Activated naive CD8-positive, alpha-beta T cell (primary cell): ENCODE data around the gene SMCO2.

Experiments
- H3K27ac Mint-ChIP-seq: one replicate; pipeline ENCODE4 v1.8.0; 2021; ENCODE audit warnings: mixed read lengths
- H3K27me3 Mint-ChIP-seq: one replicate; pipeline ENCODE4 v1.8.0; 2021; ENCODE audit warnings: mixed read lengths
- H3K36me3 Mint-ChIP-seq: one replicate; pipeline ENCODE4 v1.8.0; 2021; ENCODE audit warnings: mixed read lengths
- H3K4me1 Mint-ChIP-seq: one replicate; pipeline ENCODE4 v1.8.0; 2021; ENCODE audit warnings: low read depth, mixed read lengths
- H3K4me3 Mint-ChIP-seq: one replicate; pipeline ENCODE4 v1.8.0; 2021; ENCODE audit warnings: mild to moderate bottlenecking, mixed read lengths
- H3K9me3 Mint-ChIP-seq: one replicate; pipeline ENCODE4 v1.8.0; 2021; ENCODE audit warnings: low read depth, mixed read lengths

The SMCO2 gene

GRCh38 chr12:27446436-27446835 is at the start of gene SMCO2:
SMCO2 (plus strand) TSS chr12:27446736; CDS start chr12:27470632, 23,896 bp downstream.
- Mint-ChIP-seq H3K4me3 (no peak within 1 kb of the TSS), H3K9me3 (peaks cover 4% of the 10 kb centered on the region), H3K27me3 (no peaks in the 10 kb centered on the region)

DNA sequence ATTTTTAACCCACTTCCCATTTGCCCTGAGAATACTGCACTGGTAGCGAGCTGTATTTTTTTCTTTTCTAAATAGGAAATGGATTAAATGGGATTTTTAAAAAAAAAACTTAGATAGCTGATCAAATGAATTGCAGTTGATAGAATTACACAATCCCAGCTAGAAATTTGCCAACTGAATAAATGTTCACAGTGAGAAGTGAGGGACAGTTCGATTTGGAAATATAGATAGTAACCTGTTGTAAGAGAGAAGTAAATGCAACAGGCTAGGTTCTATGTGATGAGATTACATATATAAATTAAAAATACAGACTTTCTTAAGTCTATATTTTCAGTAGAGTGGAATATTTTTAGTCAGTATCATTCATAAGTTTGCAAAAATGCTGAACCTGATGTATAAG is 48.1 kb upstream of the SMCO2 start:
- H3K27me3 Mint-ChIP-seq, result no peaks in the 10 kb centered on the region
- no peaks in the 10 kb centered on the region for H3K4me1 Mint-ChIP-seq
- no peak overlapping the region for H3K27ac Mint-ChIP-seq
- H3K36me3 Mint-ChIP-seq, result no peaks in the 10 kb centered on the region
- no peaks in the 10 kb centered on the region for H3K9me3 Mint-ChIP-seq
- H3K4me3 Mint-ChIP-seq, result no peak overlapping the region

More at GRCh38 chr12:27446436-27446835, at the start of gene SMCO2:
- Mint-ChIP-seq H3K4me1 (no peaks in the 10 kb centered on the region), H3K27ac (no peak within 1 kb of the TSS), H3K36me3 (no peaks in the 10 kb centered on the region)

DNA sequence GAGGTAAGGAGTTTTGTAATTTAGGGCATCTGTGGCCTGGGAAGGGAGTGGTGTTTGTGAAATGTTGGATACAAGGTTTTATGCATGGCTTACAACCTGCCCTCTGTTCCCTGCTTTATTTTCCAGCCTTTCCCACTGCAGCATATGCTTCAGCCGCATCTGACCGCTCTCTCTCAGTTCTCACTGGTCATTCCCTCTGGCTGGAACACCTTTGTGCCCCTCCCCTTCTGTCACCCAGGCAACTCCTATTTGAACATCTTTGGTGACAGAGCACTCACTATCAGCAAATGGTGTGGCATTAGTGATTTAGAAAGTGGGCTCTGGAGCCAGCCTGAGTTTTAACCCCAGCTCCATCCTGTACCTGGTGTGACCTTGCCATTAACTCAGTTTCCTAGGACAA is 47.5 kb upstream of the SMCO2 start:
- no peak overlapping the region for H3K27ac Mint-ChIP-seq
- no peaks in the 10 kb centered on the region for H3K27me3 Mint-ChIP-seq
- no peaks in the 10 kb centered on the region for H3K9me3 Mint-ChIP-seq
- no peaks in the 10 kb centered on the region for H3K36me3 Mint-ChIP-seq
- no peaks in the 10 kb centered on the region for H3K4me1 Mint-ChIP-seq
- H3K4me3 Mint-ChIP-seq, result no peak overlapping the region

GRCh38 chr12:27400856-27401354 is 45.6 kb upstream of the SMCO2 start:
- no peaks in the 10 kb centered on the region for H3K4me1 Mint-ChIP-seq
- H3K27me3 Mint-ChIP-seq, result no peaks in the 10 kb centered on the region
- H3K9me3 Mint-ChIP-seq, result no peaks in the 10 kb centered on the region
- no peak overlapping the region for H3K27ac Mint-ChIP-seq
- H3K4me3 Mint-ChIP-seq, result no peak overlapping the region
- H3K36me3 Mint-ChIP-seq, result no peaks in the 10 kb centered on the region

GRCh38 chr12:27412047-27412446 is 34.5 kb upstream of the SMCO2 start:
- Mint-ChIP-seq H3K4me3 (no peak overlapping the region), H3K27me3 (no peaks in the 10 kb centered on the region), H3K4me1 (no peaks in the 10 kb centered on the region), H3K9me3 (no peaks in the 10 kb centered on the region), H3K27ac (no peak overlapping the region), H3K36me3 (no peaks in the 10 kb centered on the region)

- Mint-ChIP-seq H3K27me3 (no peaks in the 10 kb centered on the region), H3K4me3 (no peak overlapping the region), H3K27ac (no peak overlapping the region), H3K9me3 (no peaks in the 10 kb centered on the region), H3K4me1 (no peaks in the 10 kb centered on the region), H3K36me3 (no peaks in the 10 kb centered on the region)
Measured at GRCh38 chr12:27422697-27423096, 23.8 kb upstream of the SMCO2 start.

- Mint-ChIP-seq H3K36me3 (no peaks in the 10 kb centered on the region), H3K4me3 (no peak overlapping the region), H3K27ac (no peak overlapping the region), H3K27me3 (no peaks in the 10 kb centered on the region), H3K9me3 (no peaks in the 10 kb centered on the region), H3K4me1 (no peaks in the 10 kb centered on the region)
Measured at GRCh38 chr12:27424631-27425230, 21.8 kb upstream of the SMCO2 start.

DNA sequence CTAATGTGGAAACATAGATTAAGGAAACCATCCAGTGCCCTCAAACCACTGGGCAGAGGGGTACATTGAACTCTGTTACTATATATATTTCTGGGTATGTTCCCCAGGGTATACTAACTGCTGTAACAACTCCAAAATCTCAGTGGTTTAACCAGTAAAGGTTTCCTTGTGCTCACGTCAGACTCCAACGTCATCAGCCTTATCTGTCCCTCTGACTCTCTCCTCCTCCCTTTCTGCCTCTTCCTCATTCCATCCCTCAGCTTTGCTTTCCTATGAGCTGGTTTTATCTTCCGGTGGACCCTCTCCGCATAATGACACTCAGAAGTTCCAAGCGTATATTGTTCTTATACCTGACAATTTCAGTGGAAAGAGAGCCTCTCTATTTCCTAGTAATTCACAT is 21.2 kb upstream of the SMCO2 start:
- H3K9me3 Mint-ChIP-seq, result no peaks in the 10 kb centered on the region
- no peaks in the 10 kb centered on the region for H3K4me1 Mint-ChIP-seq
- no peaks in the 10 kb centered on the region for H3K36me3 Mint-ChIP-seq
- no peaks in the 10 kb centered on the region for H3K27me3 Mint-ChIP-seq
- no peak overlapping the region for H3K4me3 Mint-ChIP-seq
- no peak overlapping the region for H3K27ac Mint-ChIP-seq

DNA sequence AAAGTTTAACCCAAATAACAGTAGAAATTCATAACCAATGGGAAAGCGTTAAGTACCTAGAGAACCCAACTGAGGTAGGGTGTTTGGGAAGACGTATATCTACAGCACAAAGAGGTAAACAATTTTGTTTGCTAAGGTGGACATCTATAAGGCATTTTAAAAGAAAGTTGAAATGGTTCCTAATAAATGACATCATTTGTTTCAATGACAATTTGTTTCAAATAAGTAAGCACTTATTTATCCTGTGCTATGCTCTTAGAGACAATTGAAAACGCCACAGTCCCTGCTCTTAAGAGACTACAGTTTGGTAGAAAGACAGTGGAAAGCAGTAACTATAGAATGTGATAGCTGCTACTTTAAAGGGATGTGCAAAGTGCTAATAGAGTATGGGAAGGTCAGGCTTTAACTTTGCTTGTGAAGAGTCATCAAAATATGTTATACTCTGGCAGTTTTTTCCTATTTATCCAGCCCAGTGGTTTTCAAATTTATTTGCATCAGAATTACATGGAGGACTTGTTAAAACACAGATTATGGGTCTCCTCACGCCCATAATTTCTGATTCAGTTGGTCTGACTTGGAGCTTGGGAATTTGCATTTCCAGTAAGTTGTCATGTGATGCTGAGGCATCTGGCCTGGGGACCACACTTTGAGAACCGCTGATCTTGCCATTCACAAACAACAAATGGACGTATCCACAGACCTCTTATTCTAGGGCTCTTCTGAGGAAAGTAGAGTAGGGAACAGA is 19.6 kb upstream of the SMCO2 start:
- no peak overlapping the region for H3K4me3 Mint-ChIP-seq

DNA sequence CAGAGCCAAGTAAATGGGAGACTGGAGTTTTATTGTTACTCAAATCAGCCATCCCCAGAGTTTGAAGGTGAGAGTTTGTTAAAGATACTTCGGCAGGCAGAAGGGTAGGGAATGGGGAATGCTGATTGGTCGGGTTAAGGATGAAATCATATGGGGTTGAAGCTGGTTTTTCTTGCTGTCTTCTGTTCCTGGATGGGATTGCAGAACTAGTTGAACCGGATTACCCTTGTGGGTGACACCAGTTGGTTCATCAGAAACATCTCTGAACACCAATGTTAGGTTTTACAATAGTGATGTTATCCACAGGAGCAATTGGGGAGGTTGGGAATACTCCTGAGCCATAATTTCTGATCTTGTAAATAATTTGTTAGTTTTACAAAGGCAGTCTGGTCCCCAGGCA is 18.7 kb upstream of the SMCO2 start:
- H3K36me3 Mint-ChIP-seq, result no peaks in the 10 kb centered on the region
- H3K9me3 Mint-ChIP-seq, result no peaks in the 10 kb centered on the region
- no peak overlapping the region for H3K4me3 Mint-ChIP-seq
- H3K4me1 Mint-ChIP-seq, result peaks cover 3% of the 10 kb centered on the region
- no peaks in the 10 kb centered on the region for H3K27me3 Mint-ChIP-seq
- no peak overlapping the region for H3K27ac Mint-ChIP-seq

More for the DNA sequence above, 19.6 kb upstream of the SMCO2 start:
- H3K36me3 Mint-ChIP-seq, result no peaks in the 10 kb centered on the region
- no peaks in the 10 kb centered on the region for H3K27me3 Mint-ChIP-seq
- no peak overlapping the region for H3K27ac Mint-ChIP-seq
- no peaks in the 10 kb centered on the region for H3K9me3 Mint-ChIP-seq
- H3K4me1 Mint-ChIP-seq, result peaks cover 3% of the 10 kb centered on the region

DNA sequence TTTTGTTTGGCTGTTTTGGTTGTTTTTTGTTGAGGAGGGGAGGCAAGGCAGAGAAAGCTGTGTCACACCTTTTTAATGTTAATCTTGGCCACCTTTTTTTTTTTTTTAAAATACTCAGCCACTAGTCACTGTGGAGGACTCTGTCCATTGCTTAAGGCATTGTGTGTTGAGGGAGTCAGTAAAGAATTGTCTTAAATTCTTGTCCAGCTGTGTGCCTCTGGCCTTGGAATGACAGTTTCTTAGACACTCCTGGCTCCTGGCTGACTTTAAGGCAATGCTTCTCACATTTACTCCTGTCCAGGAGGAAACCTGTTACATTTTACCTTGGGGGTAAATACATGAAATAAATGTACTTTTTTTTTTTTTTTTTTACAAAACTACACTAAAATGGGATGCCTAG is 18.1 kb upstream of the SMCO2 start:
- Mint-ChIP-seq H3K4me3 (no peak overlapping the region), H3K27me3 (no peaks in the 10 kb centered on the region), H3K9me3 (no peaks in the 10 kb centered on the region), H3K4me1 (peaks cover 3% of the 10 kb centered on the region), H3K36me3 (no peaks in the 10 kb centered on the region), H3K27ac (no peak overlapping the region)

DNA sequence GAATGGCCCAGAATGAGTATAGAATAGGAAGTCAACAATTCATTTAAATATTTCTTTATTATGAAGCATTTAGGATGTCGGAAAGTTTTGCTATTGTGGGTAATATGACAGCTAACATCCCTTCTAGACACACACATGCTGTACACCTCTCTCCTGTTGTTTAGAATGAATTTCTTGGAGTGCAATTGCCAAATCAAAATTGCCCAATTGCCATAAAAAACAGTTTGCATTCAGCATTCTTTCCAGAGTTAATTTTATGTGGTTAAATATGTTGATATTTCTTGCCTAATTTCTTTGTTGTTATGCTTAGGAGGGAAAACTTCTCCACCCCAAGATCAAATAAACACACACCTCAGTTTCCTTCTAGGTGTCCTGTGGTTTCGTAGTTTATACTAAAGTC is 16.9 kb upstream of the SMCO2 start:
- Mint-ChIP-seq H3K27me3 (no peaks in the 10 kb centered on the region), H3K36me3 (no peaks in the 10 kb centered on the region), H3K9me3 (no peaks in the 10 kb centered on the region), H3K4me3 (no peak overlapping the region), H3K27ac (no peak overlapping the region), H3K4me1 (peaks cover 3% of the 10 kb centered on the region)

GRCh38 chr12:27431185-27431584 is 15.4 kb upstream of the SMCO2 start:
- no peaks in the 10 kb centered on the region for H3K36me3 Mint-ChIP-seq
- H3K4me1 Mint-ChIP-seq, result peaks cover 13% of the 10 kb centered on the region
- no peaks in the 10 kb centered on the region for H3K27me3 Mint-ChIP-seq
- no peak overlapping the region for H3K4me3 Mint-ChIP-seq
- no peaks in the 10 kb centered on the region for H3K9me3 Mint-ChIP-seq
- no peak overlapping the region for H3K27ac Mint-ChIP-seq

DNA sequence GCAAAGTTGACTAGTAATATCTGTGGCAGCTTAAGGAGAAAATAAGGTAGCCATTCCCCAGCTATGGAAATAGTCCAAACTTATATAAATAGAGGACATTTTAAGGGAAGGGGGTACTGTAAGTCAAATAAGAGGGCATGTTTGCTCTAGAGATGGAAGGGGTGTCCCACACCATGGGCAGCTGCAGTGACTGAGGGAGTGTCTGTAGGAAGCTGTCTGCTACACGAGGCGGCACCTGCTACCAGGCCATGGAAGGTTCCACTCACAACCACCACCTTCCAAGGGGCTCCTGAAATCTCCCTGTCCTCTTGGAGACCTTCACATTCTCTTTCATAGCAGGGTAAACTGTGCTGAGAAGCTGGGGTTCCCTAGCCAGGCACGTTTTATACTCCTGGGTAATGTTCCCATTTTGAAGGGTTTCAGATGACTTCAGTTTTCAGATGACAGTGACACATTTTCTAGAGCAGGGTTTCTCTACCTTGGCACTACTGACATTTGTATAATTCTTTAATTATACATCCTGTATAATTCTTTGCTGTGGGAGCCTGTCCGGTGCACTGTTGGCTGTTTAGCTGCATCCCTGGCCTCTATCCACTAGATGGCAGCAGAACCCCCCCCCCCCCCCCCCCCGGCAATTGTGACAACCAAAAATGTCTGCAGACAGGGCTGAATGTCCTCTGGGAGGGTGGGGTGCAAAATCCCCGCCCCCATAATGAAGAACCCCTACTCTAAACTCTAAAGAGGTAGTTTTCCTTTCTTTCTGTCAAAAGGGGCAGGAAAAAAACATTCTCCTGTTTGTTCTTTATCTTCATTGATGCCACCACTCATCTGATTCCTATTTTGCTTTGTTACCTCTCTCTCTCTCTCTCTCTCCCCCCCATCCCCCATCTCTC is 11.6 kb upstream of the SMCO2 start:
- Mint-ChIP-seq H3K27me3 (peaks cover 7% of the 10 kb centered on the region), H3K9me3 (no peaks in the 10 kb centered on the region), H3K4me3 (no peak overlapping the region), H3K36me3 (no peaks in the 10 kb centered on the region), H3K27ac (no peak overlapping the region), H3K4me1 (peaks cover 13% of the 10 kb centered on the region)

DNA sequence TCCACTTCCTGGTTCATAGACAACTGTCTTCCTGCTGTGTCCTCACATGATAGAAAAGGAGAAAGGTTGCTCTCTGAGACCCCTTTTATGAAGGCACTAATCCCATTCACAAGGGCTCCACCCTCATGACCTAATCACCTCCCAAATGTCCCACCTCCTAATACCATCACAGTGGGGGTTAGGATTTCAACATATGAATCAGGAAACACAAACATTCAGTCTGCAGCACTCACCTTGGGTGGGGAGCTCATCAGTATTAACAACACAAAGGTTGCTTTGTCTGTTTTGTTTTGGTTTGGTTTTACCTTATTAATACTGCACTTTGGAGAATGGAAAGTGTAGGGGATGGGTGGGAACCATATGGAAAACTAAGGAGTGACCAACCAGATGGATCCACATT is 10.5 kb upstream of the SMCO2 start:
- H3K4me3 Mint-ChIP-seq, result no peak overlapping the region
- H3K36me3 Mint-ChIP-seq, result no peaks in the 10 kb centered on the region
- H3K27ac Mint-ChIP-seq, result no peak overlapping the region
- H3K4me1 Mint-ChIP-seq, result peaks cover 13% of the 10 kb centered on the region
- no peaks in the 10 kb centered on the region for H3K9me3 Mint-ChIP-seq
- H3K27me3 Mint-ChIP-seq, result peaks cover 7% of the 10 kb centered on the region
